ENCODE data around the gene SUPT7L. TPM values are rescaled to one million over a fixed set of nuclear protein-coding genes. Genes with fewer than 3 reads are reported as not detected.

The SUPT7L gene
- total RNA-seq, 1 experiment from 2014 or later = 35.5 TPM

DNA sequence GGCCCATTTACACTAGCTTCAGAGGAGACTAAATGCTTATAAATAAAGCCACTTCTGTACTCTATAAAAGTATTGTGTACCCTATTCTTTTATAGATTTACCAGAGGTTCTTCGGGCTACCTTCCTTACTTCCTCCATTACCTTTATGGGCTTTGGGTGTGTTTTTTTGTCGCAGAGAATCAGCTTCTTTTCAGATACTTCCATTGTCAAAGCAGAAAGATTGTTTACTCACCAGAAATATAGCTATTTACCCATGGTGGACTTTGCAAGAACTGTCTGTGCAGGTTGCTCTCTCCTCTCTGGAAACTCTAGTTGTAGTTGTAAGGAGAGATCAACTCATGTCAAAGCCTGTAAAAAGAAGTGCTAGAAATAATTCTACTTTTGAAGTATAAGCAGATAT lies 49.4 kb downstream of the SUPT7L start:
- CTCF ChIA-PET = no interaction called here
- no peak for DNase-seq
- TF ChIP-seq, protein P1, sequence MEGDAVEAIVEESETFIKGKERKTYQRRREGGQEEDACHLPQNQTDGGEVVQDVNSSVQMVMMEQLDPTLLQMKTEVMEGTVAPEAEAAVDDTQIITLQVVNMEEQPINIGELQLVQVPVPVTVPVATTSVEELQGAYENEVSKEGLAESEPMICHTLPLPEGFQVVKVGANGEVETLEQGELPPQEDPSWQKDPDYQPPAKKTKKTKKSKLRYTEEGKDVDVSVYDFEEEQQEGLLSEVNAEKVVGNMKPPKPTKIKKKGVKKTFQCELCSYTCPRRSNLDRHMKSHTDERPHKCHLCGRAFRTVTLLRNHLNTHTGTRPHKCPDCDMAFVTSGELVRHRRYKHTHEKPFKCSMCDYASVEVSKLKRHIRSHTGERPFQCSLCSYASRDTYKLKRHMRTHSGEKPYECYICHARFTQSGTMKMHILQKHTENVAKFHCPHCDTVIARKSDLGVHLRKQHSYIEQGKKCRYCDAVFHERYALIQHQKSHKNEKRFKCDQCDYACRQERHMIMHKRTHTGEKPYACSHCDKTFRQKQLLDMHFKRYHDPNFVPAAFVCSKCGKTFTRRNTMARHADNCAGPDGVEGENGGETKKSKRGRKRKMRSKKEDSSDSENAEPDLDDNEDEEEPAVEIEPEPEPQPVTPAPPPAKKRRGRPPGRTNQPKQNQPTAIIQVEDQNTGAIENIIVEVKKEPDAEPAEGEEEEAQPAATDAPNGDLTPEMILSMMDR (IDR thresholded peaks at IDR 0.05; ENCODE audit: unreplicated experiment) = no peak

GRCh38 chr2:27606611-27607010 lies 56.8 kb downstream of the SUPT7L start:
- H3K27ac Mint-ChIP-seq (ENCODE audit: unreplicated experiment) = no peak overlapping the region
- H3K4me3 Mint-ChIP-seq (ENCODE audit: low read depth, unreplicated experiment) = no peak overlapping the region
- no peaks in the 10 kb centered on the region for H3K9me3 Mint-ChIP-seq (ENCODE audit: low read depth, unreplicated experiment)
- DNase-seq = no peak
- TF ChIP-seq, protein P1 (IDR thresholded peaks at IDR 0.05; ENCODE audit: unreplicated experiment) = no peak
- intact Hi-C loops (cut with micrococcal nuclease; ENCODE audit: unreplicated experiment) = no loop called here
- H3K27me3 Mint-ChIP-seq (ENCODE audit: unreplicated experiment) = no peaks in the 10 kb centered on the region
- BruUV-seq (replicated peaks) = no TSS peak
- no peaks in the 10 kb centered on the region for H3K4me1 Mint-ChIP-seq (ENCODE audit: low read depth, unreplicated experiment)
- H3K36me3 Mint-ChIP-seq (ENCODE audit: insufficient read depth, unreplicated experiment) = peaks cover 21% of the 10 kb centered on the region
- CTCF ChIA-PET = no interaction called here

More for the DNA sequence above, 49.4 kb downstream of the SUPT7L start:
- no peaks in the 10 kb centered on the region for H3K27me3 Mint-ChIP-seq (ENCODE audit: unreplicated experiment)
- intact Hi-C loops (cut with micrococcal nuclease; ENCODE audit: unreplicated experiment) = no loop called here
- BruUV-seq (replicated peaks) = no TSS peak
- no peaks in the 10 kb centered on the region for H3K4me1 Mint-ChIP-seq (ENCODE audit: low read depth, unreplicated experiment)
- no peak overlapping the region for H3K4me3 Mint-ChIP-seq (ENCODE audit: low read depth, unreplicated experiment)
- peaks cover 11% of the 10 kb centered on the region for H3K36me3 Mint-ChIP-seq (ENCODE audit: insufficient read depth, unreplicated experiment)
- no peak overlapping the region for H3K27ac Mint-ChIP-seq (ENCODE audit: unreplicated experiment)
- no peaks in the 10 kb centered on the region for H3K9me3 Mint-ChIP-seq (ENCODE audit: low read depth, unreplicated experiment)

Other genes with a start within 250 kb of the SUPT7L start
- 58.2 and 60.5 TPM in 2 replicates for gene NRBP1, start 235.0 kb downstream of the SUPT7L start, total RNA-seq (2022)
- gene KRTCAP3, start 221.2 kb downstream of the SUPT7L start, total RNA-seq (2022) = 71.8 and 74.0 TPM in 2 replicates
- gene IFT172, start 173.9 kb downstream of the SUPT7L start, total RNA-seq (2022) = 37.5 and 41.7 TPM in 2 replicates
- 5.3 and 7.2 TPM in 2 replicates for gene FNDC4, start 168.4 kb downstream of the SUPT7L start, total RNA-seq (2022)
- 17.8 and 26.8 TPM in 2 replicates for gene GCKR, start 166.8 kb downstream of the SUPT7L start, total RNA-seq (2022)
- 24.4 and 28.6 TPM in 2 replicates for gene ZNF512, start 80.6 kb downstream of the SUPT7L start, total RNA-seq (2022)
- gene CCDC121, start 34.6 kb downstream of the SUPT7L start, total RNA-seq (2022) = 5.5 and 6.3 TPM in 2 replicates
- gene GPN1, start 34.6 kb downstream of the SUPT7L start, total RNA-seq (2022) = 32.6 and 33.2 TPM in 2 replicates
- 24.2 and 27.8 TPM in 2 replicates for gene SLC4A1AP, start 275 bp upstream of the SUPT7L start, total RNA-seq (2022)
- 75.8 and 82.9 TPM in 2 replicates for gene MRPL33, start 108.1 kb upstream of the SUPT7L start, total RNA-seq (2022)
- 2.3 and 3.3 TPM in 2 replicates for gene RBKS, start 226.8 kb upstream of the SUPT7L start, total RNA-seq (2022)
- gene BABAM2, start 227.1 kb upstream of the SUPT7L start, total RNA-seq (2022) = 43.5 and 59.3 TPM in 2 replicates